Measurements from ENCODE around the gene SLC10A1. TPM values are rescaled to one million over a fixed set of nuclear protein-coding genes. Genes with fewer than 3 reads are reported as not detected.

The SLC10A1 gene
- total RNA-seq, 1 experiment from 2014 or later: not detected

DNA sequence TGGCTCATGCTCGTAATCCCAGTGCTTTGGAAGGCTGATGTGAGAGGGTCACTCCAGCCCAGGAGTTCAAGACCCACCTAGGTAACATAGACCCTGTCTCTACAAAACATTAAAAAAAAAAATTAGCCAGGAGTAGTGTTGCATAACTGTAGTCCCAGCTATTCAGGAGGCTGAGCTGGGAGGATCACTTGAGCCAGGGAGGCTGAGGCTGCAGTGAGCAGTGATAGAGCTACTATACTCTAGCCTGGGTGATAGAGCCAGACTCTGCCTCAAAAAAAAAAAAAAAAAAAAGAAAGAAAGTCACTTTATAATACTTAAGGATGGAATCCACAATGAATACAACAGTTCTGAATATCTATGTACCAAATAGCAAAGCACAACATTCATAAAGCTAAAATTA, 10.2 kb upstream of the SLC10A1 start:
- Histone ChIP-seq H3K9me2 (ENCODE audit: insufficient read depth) (no peaks in the 10 kb centered on the region), H3K79me2 (ENCODE audit: insufficient read depth, low read length) (no peaks in the 10 kb centered on the region), H2AFZ (ENCODE audit: low read depth, low read length, poor library complexity, severe bottlenecking) (no peak overlapping the region), H3K36me3 (ENCODE audit: control insufficient read depth in 1 of 2, insufficient read depth in 2 of 2, low read length in 2 of 2) (no peaks in the 10 kb centered on the region), H3K9ac (ENCODE audit: low read length) (no peak overlapping the region), H3K4me2 (ENCODE audit: low read length) (no peak overlapping the region), H3K4me3 (replicated peaks in 1 of 2; ENCODE audit: low read depth in 1 of 2, low read length in 2 of 2) (no peak overlapping the region), H4K20me1 (ENCODE audit: insufficient read depth) (no peaks in the 10 kb centered on the region), H3K27ac (ENCODE audit: low read depth, low read length) (no peak overlapping the region), H3K9me3 (ENCODE audit: control insufficient read depth in 1 of 2, insufficient read depth in 1 of 2, low read depth in 1 of 2, low read length in 2 of 2) (no peaks in the 10 kb centered on the region), H3K4me1 (ENCODE audit: control insufficient read depth in 1 of 2, insufficient read depth in 2 of 2, low read length in 2 of 2) (no peaks in the 10 kb centered on the region), H3K27me3 (ENCODE audit: insufficient read depth, low read length) (no peaks in the 10 kb centered on the region)
- no TSS peak for BruUV-seq (replicated peaks)
- ChIA-PET RAD21 (ENCODE audit: low non-redundant PET in 1 of 2, low total read pairs in 2 of 2, uncharacterized antibody in 2 of 2, unreplicated experiment in 2 of 2) (no interaction called here), POLR2A (no interaction called here), CTCF (no interaction called here)
- no peak for TF ChIP-seq JUND (IDR thresholded peaks at IDR 0.05)
- no peak for TF ChIP-seq POLR2AphosphoS5 (IDR thresholded peaks at IDR 0.05; ENCODE audit: low read depth, low read length)
- no peak for TF ChIP-seq ELF1 (IDR thresholded peaks at IDR 0.05; ENCODE audit: borderline replicate concordance, low read depth)
- TF ChIP-seq, protein P1, sequence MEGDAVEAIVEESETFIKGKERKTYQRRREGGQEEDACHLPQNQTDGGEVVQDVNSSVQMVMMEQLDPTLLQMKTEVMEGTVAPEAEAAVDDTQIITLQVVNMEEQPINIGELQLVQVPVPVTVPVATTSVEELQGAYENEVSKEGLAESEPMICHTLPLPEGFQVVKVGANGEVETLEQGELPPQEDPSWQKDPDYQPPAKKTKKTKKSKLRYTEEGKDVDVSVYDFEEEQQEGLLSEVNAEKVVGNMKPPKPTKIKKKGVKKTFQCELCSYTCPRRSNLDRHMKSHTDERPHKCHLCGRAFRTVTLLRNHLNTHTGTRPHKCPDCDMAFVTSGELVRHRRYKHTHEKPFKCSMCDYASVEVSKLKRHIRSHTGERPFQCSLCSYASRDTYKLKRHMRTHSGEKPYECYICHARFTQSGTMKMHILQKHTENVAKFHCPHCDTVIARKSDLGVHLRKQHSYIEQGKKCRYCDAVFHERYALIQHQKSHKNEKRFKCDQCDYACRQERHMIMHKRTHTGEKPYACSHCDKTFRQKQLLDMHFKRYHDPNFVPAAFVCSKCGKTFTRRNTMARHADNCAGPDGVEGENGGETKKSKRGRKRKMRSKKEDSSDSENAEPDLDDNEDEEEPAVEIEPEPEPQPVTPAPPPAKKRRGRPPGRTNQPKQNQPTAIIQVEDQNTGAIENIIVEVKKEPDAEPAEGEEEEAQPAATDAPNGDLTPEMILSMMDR (IDR thresholded peaks at IDR 0.05 in 2 of 3, conservative IDR thresholded peaks at IDR 0.05 in 1 of 3; ENCODE audit: borderline replicate concordance in 1 of 3, insufficient read depth in 1 of 3, low read depth in 2 of 3, low read length in 2 of 3): no peak
- TF ChIP-seq SP1 (IDR thresholded peaks at IDR 0.05; ENCODE audit: low read depth): no peak
- no peak for TF ChIP-seq CEBPB (IDR thresholded peaks at IDR 0.05; ENCODE audit: low read depth)
- no peak for TF ChIP-seq EGR1 (IDR thresholded peaks at IDR 0.05; ENCODE audit: low read depth)
- TF ChIP-seq, protein P2, sequence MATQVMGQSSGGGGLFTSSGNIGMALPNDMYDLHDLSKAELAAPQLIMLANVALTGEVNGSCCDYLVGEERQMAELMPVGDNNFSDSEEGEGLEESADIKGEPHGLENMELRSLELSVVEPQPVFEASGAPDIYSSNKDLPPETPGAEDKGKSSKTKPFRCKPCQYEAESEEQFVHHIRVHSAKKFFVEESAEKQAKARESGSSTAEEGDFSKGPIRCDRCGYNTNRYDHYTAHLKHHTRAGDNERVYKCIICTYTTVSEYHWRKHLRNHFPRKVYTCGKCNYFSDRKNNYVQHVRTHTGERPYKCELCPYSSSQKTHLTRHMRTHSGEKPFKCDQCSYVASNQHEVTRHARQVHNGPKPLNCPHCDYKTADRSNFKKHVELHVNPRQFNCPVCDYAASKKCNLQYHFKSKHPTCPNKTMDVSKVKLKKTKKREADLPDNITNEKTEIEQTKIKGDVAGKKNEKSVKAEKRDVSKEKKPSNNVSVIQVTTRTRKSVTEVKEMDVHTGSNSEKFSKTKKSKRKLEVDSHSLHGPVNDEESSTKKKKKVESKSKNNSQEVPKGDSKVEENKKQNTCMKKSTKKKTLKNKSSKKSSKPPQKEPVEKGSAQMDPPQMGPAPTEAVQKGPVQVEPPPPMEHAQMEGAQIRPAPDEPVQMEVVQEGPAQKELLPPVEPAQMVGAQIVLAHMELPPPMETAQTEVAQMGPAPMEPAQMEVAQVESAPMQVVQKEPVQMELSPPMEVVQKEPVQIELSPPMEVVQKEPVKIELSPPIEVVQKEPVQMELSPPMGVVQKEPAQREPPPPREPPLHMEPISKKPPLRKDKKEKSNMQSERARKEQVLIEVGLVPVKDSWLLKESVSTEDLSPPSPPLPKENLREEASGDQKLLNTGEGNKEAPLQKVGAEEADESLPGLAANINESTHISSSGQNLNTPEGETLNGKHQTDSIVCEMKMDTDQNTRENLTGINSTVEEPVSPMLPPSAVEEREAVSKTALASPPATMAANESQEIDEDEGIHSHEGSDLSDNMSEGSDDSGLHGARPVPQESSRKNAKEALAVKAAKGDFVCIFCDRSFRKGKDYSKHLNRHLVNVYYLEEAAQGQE (IDR thresholded peaks at IDR 0.05; ENCODE audit: low read depth): no peak
- no peak for TF ChIP-seq RAD21 (IDR thresholded peaks at IDR 0.05; ENCODE audit: low read depth)
- no peak for TF ChIP-seq EZH2phosphoT487 (IDR thresholded peaks at IDR 0.05; ENCODE audit: borderline replicate concordance)
- TF ChIP-seq, protein P3, sequence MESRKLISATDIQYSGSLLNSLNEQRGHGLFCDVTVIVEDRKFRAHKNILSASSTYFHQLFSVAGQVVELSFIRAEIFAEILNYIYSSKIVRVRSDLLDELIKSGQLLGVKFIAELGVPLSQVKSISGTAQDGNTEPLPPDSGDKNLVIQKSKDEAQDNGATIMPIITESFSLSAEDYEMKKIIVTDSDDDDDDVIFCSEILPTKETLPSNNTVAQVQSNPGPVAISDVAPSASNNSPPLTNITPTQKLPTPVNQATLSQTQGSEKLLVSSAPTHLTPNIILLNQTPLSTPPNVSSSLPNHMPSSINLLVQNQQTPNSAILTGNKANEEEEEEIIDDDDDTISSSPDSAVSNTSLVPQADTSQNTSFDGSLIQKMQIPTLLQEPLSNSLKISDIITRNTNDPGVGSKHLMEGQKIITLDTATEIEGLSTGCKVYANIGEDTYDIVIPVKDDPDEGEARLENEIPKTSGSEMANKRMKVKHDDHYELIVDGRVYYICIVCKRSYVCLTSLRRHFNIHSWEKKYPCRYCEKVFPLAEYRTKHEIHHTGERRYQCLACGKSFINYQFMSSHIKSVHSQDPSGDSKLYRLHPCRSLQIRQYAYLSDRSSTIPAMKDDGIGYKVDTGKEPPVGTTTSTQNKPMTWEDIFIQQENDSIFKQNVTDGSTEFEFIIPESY (IDR thresholded peaks at IDR 0.05; ENCODE audit: extremely low read depth, insufficient replicate concordance, low read length): no peak
- TF ChIP-seq ZNF274 (IDR thresholded peaks at IDR 0.05; ENCODE audit: low read depth, low read length): no peak
- no peak for TF ChIP-seq SRF (IDR thresholded peaks at IDR 0.05; ENCODE audit: low read depth)
- TF ChIP-seq SIN3A (IDR thresholded peaks at IDR 0.05; ENCODE audit: low read depth): no peak
- no peak for TF ChIP-seq POLR2A (IDR thresholded peaks at IDR 0.05; ENCODE audit: borderline replicate concordance, extremely low read depth, insufficient read depth, insufficient read length)
- TF ChIP-seq EZH2 (IDR thresholded peaks at IDR 0.05): no peak
- no peak for TF ChIP-seq ATF3 (IDR thresholded peaks at IDR 0.05)
- TF ChIP-seq, protein P4, sequence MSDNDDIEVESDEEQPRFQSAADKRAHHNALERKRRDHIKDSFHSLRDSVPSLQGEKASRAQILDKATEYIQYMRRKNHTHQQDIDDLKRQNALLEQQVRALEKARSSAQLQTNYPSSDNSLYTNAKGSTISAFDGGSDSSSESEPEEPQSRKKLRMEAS (IDR thresholded peaks at IDR 0.05): no peak
- TF ChIP-seq FOSL1 (IDR thresholded peaks at IDR 0.05; ENCODE audit: low read depth): no peak
- TF ChIP-seq ZFX (IDR thresholded peaks at IDR 0.05): no peak
- intact Hi-C loops (cut with micrococcal nuclease): no loop called here
- ATAC-seq (no peak), DNase-seq (ENCODE audit: low read depth, low spot score) (no peak)

Data from HCT116 (cell line).